ENCODE results near the gene SOX13. TPM values are rescaled to one million over a fixed set of nuclear protein-coding genes. Genes with fewer than 3 reads are reported as not detected.
A peak's percentile ranks its signal among the peaks of the same experiment; 100 is the strongest.

The SOX13 gene
- total RNA-seq, 1 experiment from 2014 or later = 171 TPM

DNA sequence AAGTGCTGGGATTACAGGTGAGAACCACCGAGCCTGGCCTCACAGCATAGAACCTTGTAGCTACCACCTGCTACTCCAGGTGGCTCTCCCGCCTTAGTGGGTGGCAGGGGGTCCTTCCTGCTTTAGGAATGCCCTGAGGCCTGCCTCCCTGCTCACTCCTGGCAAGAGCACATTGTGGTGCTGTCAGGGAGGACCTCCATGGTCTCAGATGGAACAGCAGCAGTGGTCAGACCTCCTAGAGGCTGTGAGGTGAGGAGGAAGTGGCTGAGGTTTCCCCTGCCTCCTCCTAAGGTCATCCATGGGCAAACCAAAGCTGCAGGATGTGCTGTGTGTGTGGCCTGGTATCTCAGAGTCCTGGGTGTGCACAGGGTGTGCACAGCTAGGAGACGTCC is 6.7 kb downstream of the SOX13 start:
- POLR2A ChIA-PET = interaction anchor here (0.6 to 2.0 kb wide), 13 partner anchors 10 to 387 kb away, joined by 3 to 11 read pairs (median 4); partner anchors contain the start of gene ETNK2
- DNase-seq (ENCODE audit: low spot score) = no peak
- Mint-ChIP-seq H3K27ac (peak overlapping the region; percentile 100), H3K36me3 (no peaks in the 10 kb centered on the region), H3K4me3 (peak overlapping the region; percentile 49), H3K9me3 (no peaks in the 10 kb centered on the region), H3K27me3 (ENCODE audit: low read depth) (peaks cover 2% of the 10 kb centered on the region; the same call in 1 of the 2 replicates), H3K4me1 (peaks cover 88% of the 10 kb centered on the region)
- 0 out of 2 replicates have a peak, but pooled peaks have one; percentile 0 for ATAC-seq
- CTCF ChIA-PET = interaction anchor here (0.8 to 5.1 kb wide), 12 partner anchors 10 to 284 kb away, joined by 3 to 58 read pairs (median 4); partner anchors contain the start of gene GOLT1A
- TF ChIP-seq, protein P1, sequence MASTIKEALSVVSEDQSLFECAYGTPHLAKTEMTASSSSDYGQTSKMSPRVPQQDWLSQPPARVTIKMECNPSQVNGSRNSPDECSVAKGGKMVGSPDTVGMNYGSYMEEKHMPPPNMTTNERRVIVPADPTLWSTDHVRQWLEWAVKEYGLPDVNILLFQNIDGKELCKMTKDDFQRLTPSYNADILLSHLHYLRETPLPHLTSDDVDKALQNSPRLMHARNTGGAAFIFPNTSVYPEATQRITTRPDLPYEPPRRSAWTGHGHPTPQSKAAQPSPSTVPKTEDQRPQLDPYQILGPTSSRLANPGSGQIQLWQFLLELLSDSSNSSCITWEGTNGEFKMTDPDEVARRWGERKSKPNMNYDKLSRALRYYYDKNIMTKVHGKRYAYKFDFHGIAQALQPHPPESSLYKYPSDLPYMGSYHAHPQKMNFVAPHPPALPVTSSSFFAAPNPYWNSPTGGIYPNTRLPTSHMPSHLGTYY (CRISPR knock-in tag; IDR thresholded peaks at IDR 0.05) = no peak
- TF ChIP-seq ELF4 (CRISPR knock-in tag; IDR thresholded peaks at IDR 0.05; ENCODE audit: low read depth) (no peak), TP53 (CRISPR knock-in tag; IDR thresholded peaks at IDR 0.05) (0 out of 2 replicates have a peak, but pooled peaks have one; percentile 33), ATF1 (CRISPR knock-in tag; IDR thresholded peaks at IDR 0.05) (no peak), GABPB1 (CRISPR knock-in tag; IDR thresholded peaks at IDR 0.05) (no peak), SOX15 (CRISPR knock-in tag; IDR thresholded peaks at IDR 0.05) (no peak), PRRX2 (CRISPR knock-in tag; IDR thresholded peaks at IDR 0.05) (no peak), ESRRA (CRISPR knock-in tag; IDR thresholded peaks at IDR 0.05; ENCODE audit: borderline replicate concordance) (no peak), FOXK1 (CRISPR knock-in tag; IDR thresholded peaks at IDR 0.05) (no peak), ZNF416 (CRISPR knock-in tag; IDR thresholded peaks at IDR 0.05) (no peak), KAT7 (CRISPR knock-in tag; IDR thresholded peaks at IDR 0.05; ENCODE audit: borderline replicate concordance) (no peak), ZBTB21 (CRISPR knock-in tag; IDR thresholded peaks at IDR 0.05; ENCODE audit: borderline replicate concordance) (0 out of 2 replicates have a peak, but pooled peaks have one; percentile 23), ZNF232 (CRISPR knock-in tag; IDR thresholded peaks at IDR 0.05) (0 out of 2 replicates have a peak, but pooled peaks have one; percentile 26), FOXJ3 (CRISPR knock-in tag; IDR thresholded peaks at IDR 0.05; ENCODE audit: borderline replicate concordance) (no peak)
- TF ChIP-seq, protein P2, sequence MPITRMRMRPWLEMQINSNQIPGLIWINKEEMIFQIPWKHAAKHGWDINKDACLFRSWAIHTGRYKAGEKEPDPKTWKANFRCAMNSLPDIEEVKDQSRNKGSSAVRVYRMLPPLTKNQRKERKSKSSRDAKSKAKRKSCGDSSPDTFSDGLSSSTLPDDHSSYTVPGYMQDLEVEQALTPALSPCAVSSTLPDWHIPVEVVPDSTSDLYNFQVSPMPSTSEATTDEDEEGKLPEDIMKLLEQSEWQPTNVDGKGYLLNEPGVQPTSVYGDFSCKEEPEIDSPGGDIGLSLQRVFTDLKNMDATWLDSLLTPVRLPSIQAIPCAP (CRISPR knock-in tag; IDR thresholded peaks at IDR 0.05) = no peak
- TF ChIP-seq, protein P3, sequence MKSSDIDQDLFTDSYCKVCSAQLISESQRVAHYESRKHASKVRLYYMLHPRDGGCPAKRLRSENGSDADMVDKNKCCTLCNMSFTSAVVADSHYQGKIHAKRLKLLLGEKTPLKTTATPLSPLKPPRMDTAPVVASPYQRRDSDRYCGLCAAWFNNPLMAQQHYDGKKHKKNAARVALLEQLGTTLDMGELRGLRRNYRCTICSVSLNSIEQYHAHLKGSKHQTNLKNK (CRISPR knock-in tag; IDR thresholded peaks at IDR 0.05) = no peak
- TF ChIP-seq, protein P4, sequence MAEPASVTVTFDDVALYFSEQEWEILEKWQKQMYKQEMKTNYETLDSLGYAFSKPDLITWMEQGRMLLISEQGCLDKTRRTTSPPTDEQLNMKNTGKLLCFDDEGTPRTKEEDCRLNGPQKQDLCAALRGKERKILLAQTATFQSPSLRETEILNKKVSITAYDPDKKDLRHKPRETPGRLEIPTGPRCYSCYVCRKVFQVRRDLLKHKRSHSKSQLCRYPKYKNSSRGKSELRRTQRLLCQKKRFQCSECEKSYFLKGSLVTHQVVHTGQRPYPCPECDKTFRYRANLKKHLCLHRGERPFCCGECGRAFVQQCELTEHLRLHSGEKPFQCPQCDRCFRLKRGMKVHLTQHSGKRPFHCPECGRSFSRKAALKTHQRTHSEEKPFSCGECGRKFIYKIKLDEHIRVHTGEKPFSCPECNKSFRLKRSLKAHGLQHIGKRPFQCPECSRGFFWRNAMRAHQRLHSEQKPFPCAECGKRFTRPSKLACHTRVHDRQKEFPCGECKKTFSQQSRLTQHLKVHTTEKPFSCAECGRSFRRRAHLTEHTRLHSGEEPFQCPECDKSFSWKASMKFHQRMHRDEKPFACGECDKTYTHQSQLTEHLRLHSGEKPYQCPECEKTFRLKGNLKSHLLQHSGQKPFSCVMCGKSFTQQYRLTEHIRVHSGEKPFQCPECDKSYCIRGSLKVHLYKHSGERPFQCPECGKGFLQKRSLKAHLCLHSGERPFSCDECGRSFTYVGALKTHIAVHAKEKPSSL (CRISPR knock-in tag; conservative IDR thresholded peaks at IDR 0.05) = no peak
- TF ChIP-seq, protein P5, sequence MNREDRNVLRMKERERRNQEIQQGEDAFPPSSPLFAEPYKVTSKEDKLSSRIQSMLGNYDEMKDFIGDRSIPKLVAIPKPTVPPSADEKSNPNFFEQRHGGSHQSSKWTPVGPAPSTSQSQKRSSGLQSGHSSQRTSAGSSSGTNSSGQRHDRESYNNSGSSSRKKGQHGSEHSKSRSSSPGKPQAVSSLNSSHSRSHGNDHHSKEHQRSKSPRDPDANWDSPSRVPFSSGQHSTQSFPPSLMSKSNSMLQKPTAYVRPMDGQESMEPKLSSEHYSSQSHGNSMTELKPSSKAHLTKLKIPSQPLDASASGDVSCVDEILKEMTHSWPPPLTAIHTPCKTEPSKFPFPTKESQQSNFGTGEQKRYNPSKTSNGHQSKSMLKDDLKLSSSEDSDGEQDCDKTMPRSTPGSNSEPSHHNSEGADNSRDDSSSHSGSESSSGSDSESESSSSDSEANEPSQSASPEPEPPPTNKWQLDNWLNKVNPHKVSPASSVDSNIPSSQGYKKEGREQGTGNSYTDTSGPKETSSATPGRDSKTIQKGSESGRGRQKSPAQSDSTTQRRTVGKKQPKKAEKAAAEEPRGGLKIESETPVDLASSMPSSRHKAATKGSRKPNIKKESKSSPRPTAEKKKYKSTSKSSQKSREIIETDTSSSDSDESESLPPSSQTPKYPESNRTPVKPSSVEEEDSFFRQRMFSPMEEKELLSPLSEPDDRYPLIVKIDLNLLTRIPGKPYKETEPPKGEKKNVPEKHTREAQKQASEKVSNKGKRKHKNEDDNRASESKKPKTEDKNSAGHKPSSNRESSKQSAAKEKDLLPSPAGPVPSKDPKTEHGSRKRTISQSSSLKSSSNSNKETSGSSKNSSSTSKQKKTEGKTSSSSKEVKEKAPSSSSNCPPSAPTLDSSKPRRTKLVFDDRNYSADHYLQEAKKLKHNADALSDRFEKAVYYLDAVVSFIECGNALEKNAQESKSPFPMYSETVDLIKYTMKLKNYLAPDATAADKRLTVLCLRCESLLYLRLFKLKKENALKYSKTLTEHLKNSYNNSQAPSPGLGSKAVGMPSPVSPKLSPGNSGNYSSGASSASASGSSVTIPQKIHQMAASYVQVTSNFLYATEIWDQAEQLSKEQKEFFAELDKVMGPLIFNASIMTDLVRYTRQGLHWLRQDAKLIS (CRISPR knock-in tag; IDR thresholded peaks at IDR 0.05; ENCODE audit: borderline replicate concordance) = no peak
- TF ChIP-seq, protein P6, sequence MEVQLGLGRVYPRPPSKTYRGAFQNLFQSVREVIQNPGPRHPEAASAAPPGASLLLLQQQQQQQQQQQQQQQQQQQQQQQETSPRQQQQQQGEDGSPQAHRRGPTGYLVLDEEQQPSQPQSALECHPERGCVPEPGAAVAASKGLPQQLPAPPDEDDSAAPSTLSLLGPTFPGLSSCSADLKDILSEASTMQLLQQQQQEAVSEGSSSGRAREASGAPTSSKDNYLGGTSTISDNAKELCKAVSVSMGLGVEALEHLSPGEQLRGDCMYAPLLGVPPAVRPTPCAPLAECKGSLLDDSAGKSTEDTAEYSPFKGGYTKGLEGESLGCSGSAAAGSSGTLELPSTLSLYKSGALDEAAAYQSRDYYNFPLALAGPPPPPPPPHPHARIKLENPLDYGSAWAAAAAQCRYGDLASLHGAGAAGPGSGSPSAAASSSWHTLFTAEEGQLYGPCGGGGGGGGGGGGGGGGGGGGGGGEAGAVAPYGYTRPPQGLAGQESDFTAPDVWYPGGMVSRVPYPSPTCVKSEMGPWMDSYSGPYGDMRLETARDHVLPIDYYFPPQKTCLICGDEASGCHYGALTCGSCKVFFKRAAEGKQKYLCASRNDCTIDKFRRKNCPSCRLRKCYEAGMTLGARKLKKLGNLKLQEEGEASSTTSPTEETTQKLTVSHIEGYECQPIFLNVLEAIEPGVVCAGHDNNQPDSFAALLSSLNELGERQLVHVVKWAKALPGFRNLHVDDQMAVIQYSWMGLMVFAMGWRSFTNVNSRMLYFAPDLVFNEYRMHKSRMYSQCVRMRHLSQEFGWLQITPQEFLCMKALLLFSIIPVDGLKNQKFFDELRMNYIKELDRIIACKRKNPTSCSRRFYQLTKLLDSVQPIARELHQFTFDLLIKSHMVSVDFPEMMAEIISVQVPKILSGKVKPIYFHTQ (CRISPR knock-in tag; IDR thresholded peaks at IDR 0.05) = no peak
- TF ChIP-seq, protein P7, sequence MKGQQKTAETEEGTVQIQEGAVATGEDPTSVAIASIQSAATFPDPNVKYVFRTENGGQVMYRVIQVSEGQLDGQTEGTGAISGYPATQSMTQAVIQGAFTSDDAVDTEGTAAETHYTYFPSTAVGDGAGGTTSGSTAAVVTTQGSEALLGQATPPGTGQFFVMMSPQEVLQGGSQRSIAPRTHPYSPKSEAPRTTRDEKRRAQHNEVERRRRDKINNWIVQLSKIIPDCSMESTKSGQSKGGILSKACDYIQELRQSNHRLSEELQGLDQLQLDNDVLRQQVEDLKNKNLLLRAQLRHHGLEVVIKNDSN (CRISPR knock-in tag; IDR thresholded peaks at IDR 0.05) = no peak
- TF ChIP-seq, protein P8, sequence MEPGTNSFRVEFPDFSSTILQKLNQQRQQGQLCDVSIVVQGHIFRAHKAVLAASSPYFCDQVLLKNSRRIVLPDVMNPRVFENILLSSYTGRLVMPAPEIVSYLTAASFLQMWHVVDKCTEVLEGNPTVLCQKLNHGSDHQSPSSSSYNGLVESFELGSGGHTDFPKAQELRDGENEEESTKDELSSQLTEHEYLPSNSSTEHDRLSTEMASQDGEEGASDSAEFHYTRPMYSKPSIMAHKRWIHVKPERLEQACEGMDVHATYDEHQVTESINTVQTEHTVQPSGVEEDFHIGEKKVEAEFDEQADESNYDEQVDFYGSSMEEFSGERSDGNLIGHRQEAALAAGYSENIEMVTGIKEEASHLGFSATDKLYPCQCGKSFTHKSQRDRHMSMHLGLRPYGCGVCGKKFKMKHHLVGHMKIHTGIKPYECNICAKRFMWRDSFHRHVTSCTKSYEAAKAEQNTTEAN (CRISPR knock-in tag; IDR thresholded peaks at IDR 0.05) = no peak

Measured in WTC11 (cell line).